Ovary (tissue), 3 donors: ENCODE data around the gene RUNX1.

Experiments used
- POLR2A ChIP-seq: fragments of 450-650 bp; IDR thresholded peaks from one replicate; pipeline ENCODE4 v1.6.1; 2017; ENCODE audit warnings: antibody characterized with exemption, mild to moderate bottlenecking, moderate library complexity
- TF ChIP-seq, protein P1 (sequence below), 3 donors: fragments of 450-650 bp in 2 of 3; fragments of 200-600 bp in 1 of 3; IDR thresholded peaks; one replicate each; pipeline versions ENCODE4 v1.5.1 to v1.8.0; 2016 to 2022; ENCODE audit warnings: antibody characterized with exemption in 3 of 3, mild to moderate bottlenecking in 1 of 3
- donor health status: DM: no; HTN: no; CAD: no.

DNA sequence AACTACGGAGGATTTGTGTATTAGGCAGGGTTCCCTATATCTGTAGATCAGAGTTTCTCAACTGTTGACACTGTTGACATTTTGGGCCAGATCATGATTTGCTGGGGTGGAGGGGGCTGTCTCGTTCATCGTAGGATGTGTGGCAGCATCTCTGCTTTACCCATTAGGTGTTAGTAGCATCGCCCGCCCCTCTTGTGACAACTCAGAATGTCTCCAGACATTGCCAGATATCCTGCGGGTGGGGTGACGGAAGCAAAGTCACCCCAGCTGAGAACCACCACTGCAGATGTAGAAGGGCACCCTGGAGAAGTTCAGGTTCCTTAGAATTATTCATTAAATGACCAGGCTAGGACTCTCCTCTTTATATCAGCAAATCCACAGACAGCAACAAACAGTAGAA lies 254.4 kb downstream of the RUNX1 start:
- TF ChIP-seq, protein P1, sequence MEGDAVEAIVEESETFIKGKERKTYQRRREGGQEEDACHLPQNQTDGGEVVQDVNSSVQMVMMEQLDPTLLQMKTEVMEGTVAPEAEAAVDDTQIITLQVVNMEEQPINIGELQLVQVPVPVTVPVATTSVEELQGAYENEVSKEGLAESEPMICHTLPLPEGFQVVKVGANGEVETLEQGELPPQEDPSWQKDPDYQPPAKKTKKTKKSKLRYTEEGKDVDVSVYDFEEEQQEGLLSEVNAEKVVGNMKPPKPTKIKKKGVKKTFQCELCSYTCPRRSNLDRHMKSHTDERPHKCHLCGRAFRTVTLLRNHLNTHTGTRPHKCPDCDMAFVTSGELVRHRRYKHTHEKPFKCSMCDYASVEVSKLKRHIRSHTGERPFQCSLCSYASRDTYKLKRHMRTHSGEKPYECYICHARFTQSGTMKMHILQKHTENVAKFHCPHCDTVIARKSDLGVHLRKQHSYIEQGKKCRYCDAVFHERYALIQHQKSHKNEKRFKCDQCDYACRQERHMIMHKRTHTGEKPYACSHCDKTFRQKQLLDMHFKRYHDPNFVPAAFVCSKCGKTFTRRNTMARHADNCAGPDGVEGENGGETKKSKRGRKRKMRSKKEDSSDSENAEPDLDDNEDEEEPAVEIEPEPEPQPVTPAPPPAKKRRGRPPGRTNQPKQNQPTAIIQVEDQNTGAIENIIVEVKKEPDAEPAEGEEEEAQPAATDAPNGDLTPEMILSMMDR (IDR thresholded peaks at IDR 0.05) = no peak
- TF ChIP-seq POLR2A = no peak
